Neural cell (in vitro differentiated cells): ENCODE results near the gene KRTAP4-16. TPM values are rescaled to one million over a fixed set of nuclear protein-coding genes. Genes with fewer than 3 reads are reported as not detected.
"Not testable (repeated sequence)": the region's sequence is repeated elsewhere in the genome, so short reads cannot be mapped to it uniquely, and the experiment has no call there.

ENCODE experiments used
- H2AFZ ChIP-seq: fragments of 200-600, 300-800 bp; sonication (generic), shearing (Covaris generic); 2 replicates; pipeline ENCODE4 v1.6.0; 2014; ENCODE audit warnings: low read depth, mild to moderate bottlenecking, antibody characterized with exemption, low read length, moderate library complexity
- H3F3A ChIP-seq: fragments of 200-600 bp; shearing (Covaris generic); 2 replicates; pipeline ENCODE4 v1.6.1; 2016; ENCODE audit warnings: mild to moderate bottlenecking, moderate library complexity, mixed read lengths, antibody characterized with exemption, low read length; ENCODE audit not compliant: insufficient read depth, poor library complexity, severe bottlenecking
- H3K27ac ChIP-seq: fragments of 200-600, 300-800 bp; sonication (generic), shearing (Covaris generic); 2 replicates; pipeline ENCODE4 v1.5.1; 2014; ENCODE audit warnings: mild to moderate bottlenecking, low read length, moderate library complexity
- H3K27me3 ChIP-seq: fragments of 300-800, 200-600 bp; sonication (generic), shearing (Covaris generic); 2 replicates; pipeline ENCODE4 v1.6.0; 2014; ENCODE audit warnings: mild to moderate bottlenecking, low read depth, low read length, moderate library complexity; ENCODE audit not compliant: insufficient read depth
- H3K36me3 ChIP-seq: fragments of 300-800, 200-600 bp; sonication (generic), shearing (Covaris generic); 2 replicates; pipeline ENCODE4 v1.5.1; 2014; ENCODE audit warnings: mild to moderate bottlenecking, antibody characterized with exemption, low read length, moderate library complexity; ENCODE audit not compliant: insufficient read depth
- H3K4me2 ChIP-seq: fragments of 300-800, 200-600 bp; sonication (generic), shearing (Covaris generic); 2 replicates; pipeline ENCODE4 v1.6.0; 2014; ENCODE audit warnings: mild to moderate bottlenecking, low read length
- H3K4me3 ChIP-seq: fragments of 300-800, 200-600 bp; sonication (generic), shearing (Covaris generic); 2 replicates; pipeline ENCODE4 v1.5.1; 2014; ENCODE audit warnings: mild to moderate bottlenecking, low read length, moderate library complexity
- H3K79me2 ChIP-seq: fragments of 200-600 bp; shearing (Covaris generic); replicated peaks from 2 replicates; pipeline ENCODE4 v1.6.0; 2014; ENCODE audit warnings: mild to moderate bottlenecking, low read length, moderate library complexity; ENCODE audit not compliant: insufficient read depth
- H3K9ac ChIP-seq: fragments of 300-800, 200-600 bp; sonication (generic), shearing (Covaris generic); 2 replicates; pipeline ENCODE4 v1.6.1; 2016; ENCODE audit warnings: mild to moderate bottlenecking, low read length, mixed read lengths
- H3K9me2 ChIP-seq: fragments of 200-600 bp; shearing (Covaris generic); 2 replicates; pipeline ENCODE4 v1.6.1; 2016; ENCODE audit warnings: mild to moderate bottlenecking, low read length, mixed read lengths; ENCODE audit not compliant: insufficient read depth
- H3K9me3 ChIP-seq: fragments of 200-600, 300-800 bp; sonication (generic), shearing (Covaris generic); 2 replicates; pipeline ENCODE4 v1.6.1; 2016; ENCODE audit warnings: mild to moderate bottlenecking, mixed run types, low read length, moderate library complexity, mixed read lengths
- H4K20me1 ChIP-seq: fragments of 200-600 bp; shearing (Covaris generic); 2 replicates; pipeline ENCODE4 v1.6.1; 2016; ENCODE audit warnings: mild to moderate bottlenecking, mixed run types; ENCODE audit not compliant: insufficient read depth
- EP300 ChIP-seq: fragments of 450-650 bp; conservative IDR thresholded peaks from 2 replicates; pipeline ENCODE4 v1.6.1; 2014; ENCODE audit warnings: antibody characterized with exemption, mild to moderate bottlenecking, moderate library complexity; ENCODE audit not compliant: poor library complexity, severe bottlenecking
- EZH2 ChIP-seq: fragments of 200-600, 300-800 bp; shearing (Covaris generic), sonication (generic); IDR thresholded peaks from 2 replicates; pipeline ENCODE4 v1.6.1; 2014; ENCODE audit warnings: antibody characterized with exemption, low read length, borderline replicate concordance, mild to moderate bottlenecking; ENCODE audit not compliant: insufficient read depth, poor library complexity, severe bottlenecking
- MXI1 ChIP-seq: fragments of 450-650 bp; conservative IDR thresholded peaks from 2 replicates; pipeline ENCODE4 v1.6.1; 2014; ENCODE audit warnings: antibody characterized with exemption, mild to moderate bottlenecking; ENCODE audit not compliant: poor library complexity, severe bottlenecking
- POLR2AphosphoS5 ChIP-seq: IDR thresholded peaks from 2 replicates; pipeline ENCODE4 v1.6.1; 2012
- RAD21 ChIP-seq: fragments of 450-650 bp; conservative IDR thresholded peaks from 2 replicates; pipeline ENCODE4 v1.6.1; 2014; ENCODE audit warnings: antibody characterized with exemption, mild to moderate bottlenecking, moderate library complexity
- SMC3 ChIP-seq: fragments of 450-650 bp; conservative IDR thresholded peaks from 2 replicates; pipeline ENCODE4 v1.6.1; 2014; ENCODE audit warnings: antibody characterized with exemption, mild to moderate bottlenecking, moderate library complexity; ENCODE audit not compliant: poor library complexity
- TAF1 ChIP-seq: IDR thresholded peaks from 2 replicates; pipeline ENCODE4 v1.6.1; 2012; ENCODE audit warnings: low read depth
- polyA plus RNA-seq: library from polyadenylated mRNA; depleted of rRNA; stranded (reverse); fragments of >200 nt; gene quantifications from 2 replicates; pipeline ENCODE4 v1.2.3, GENCODE V29; 2014
- TF ChIP-seq, protein P1 (sequence below): fragments of 450-650 bp; IDR thresholded peaks from 2 replicates; pipeline ENCODE4 v1.5.1; 2014; ENCODE audit warnings: antibody characterized with exemption, mild to moderate bottlenecking, moderate library complexity; ENCODE audit not compliant: poor library complexity, severe bottlenecking
- TF ChIP-seq, protein P2 (sequence below): IDR thresholded peaks from 2 replicates; pipeline ENCODE4 v1.6.1; 2012; ENCODE audit warnings: borderline replicate concordance

Gene KRTAP4-16
- polyA plus RNA-seq, 1 donor from 2014 or later = not detected

DNA sequence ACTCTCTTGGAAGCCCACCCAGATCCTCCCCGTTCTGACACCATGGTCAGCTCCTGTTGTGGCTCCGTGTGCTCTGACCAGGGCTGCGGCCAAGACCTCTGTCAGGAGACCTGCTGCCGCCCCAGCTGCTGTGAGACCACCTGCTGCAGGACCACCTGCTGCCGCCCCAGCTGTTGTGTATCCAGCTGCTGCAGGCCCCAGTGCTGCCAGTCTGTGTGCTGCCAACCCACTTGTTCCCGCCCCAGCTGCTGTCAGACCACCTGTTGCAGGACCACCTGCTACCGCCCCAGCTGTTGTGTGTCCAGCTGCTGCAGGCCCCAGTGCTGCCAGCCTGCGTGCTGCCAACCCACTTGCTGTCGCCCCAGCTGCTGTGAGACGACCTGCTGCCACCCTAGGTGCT lies 3.3 kb upstream of the KRTAP4-16 start, which contains the start of gene KRTAP4-9:
TSS of gene KRTAP4-9 (plus strand) at position 43 of the 400 bp plus-strand sequence. CDS start at position 43, 0 bp downstream.
- not testable (repeated sequence) for H3K4me2 ChIP-seq

DNA sequence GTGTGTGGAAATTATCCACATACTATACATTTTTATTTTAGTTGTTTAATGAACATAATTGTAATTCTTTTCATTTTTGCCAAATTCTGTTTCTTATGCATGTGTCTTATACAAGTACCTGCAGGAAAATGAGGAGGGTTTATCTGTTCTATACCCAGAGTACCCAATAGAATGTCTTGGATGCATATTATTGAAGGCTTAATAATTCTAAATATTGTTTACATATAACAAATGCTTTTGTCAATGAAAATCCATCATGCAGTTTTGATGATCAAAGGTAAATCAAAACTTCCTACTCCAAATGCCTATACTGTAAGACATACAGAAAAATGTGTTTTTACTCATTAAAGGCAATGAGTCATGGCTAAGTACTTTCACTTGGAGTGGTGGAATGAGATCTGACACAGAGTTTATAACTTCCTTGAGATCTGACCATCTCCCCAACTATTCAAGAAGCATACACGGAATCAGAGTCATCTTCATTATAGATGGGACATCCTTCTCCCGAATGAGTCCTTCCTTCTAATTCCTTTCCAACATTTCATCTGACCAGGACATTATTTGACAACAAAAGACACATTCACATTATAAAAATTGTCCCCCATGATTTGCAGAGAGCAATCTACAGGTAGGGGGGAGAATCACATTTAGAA lies 2.5 kb upstream of the KRTAP4-16 start:
- H2AFZ ChIP-seq, H3K4me3 ChIP-seq, H3K9me2 ChIP-seq, H3F3A ChIP-seq, H4K20me1 ChIP-seq, H3K9ac ChIP-seq, H3K36me3 ChIP-seq, H3K27me3 ChIP-seq, H3K9me3 ChIP-seq, H3K4me2 ChIP-seq, H3K79me2 ChIP-seq, H3K27ac ChIP-seq: not testable (repeated sequence)

More for the DNA sequence above, 3.3 kb upstream of the KRTAP4-16 start, which contains the start of gene KRTAP4-9:
- not testable (repeated sequence) for H4K20me1 ChIP-seq, H3K4me3 ChIP-seq, H3F3A ChIP-seq, H2AFZ ChIP-seq, H3K9me3 ChIP-seq, H3K36me3 ChIP-seq, H3K9me2 ChIP-seq, H3K79me2 ChIP-seq, H3K27ac ChIP-seq, H3K9ac ChIP-seq, H3K27me3 ChIP-seq

DNA sequence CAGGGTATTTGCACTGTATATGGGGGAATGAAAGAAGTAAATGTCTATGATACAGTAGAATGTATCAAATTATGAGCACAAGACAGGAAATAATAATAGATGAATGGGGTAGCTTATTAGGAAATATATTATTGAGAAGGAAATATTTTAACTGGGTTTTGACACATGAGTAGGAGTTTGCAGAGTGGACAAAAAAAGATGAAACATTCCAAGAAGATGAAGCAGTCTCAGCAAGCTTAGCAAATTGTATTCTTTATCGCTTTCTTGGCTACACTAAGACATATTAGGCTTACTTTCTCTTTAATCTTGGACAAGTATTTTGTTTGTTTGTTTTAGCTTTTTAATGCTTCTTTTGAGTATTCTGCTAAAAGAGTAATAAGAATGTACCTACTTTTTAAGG lies 1.9 kb upstream of the KRTAP4-16 start:
- H3K27ac ChIP-seq = no peak overlapping the region
- H3K27me3 ChIP-seq = no peaks in the 10 kb centered on the region
- H3K4me3 ChIP-seq = no peak overlapping the region
- H3F3A ChIP-seq = no peaks in the 10 kb centered on the region
- H3K9me3 ChIP-seq = no peaks in the 10 kb centered on the region
- no peak overlapping the region for H3K4me2 ChIP-seq
- no peaks in the 10 kb centered on the region for H3K79me2 ChIP-seq
- no peak for TF ChIP-seq EP300
- TF ChIP-seq MXI1 = no peak
- TF ChIP-seq RAD21 = no peak
- TF ChIP-seq EZH2 = no peak
- TF ChIP-seq SMC3 = no peak
- TF ChIP-seq POLR2AphosphoS5 = no peak
- TF ChIP-seq, protein P1, sequence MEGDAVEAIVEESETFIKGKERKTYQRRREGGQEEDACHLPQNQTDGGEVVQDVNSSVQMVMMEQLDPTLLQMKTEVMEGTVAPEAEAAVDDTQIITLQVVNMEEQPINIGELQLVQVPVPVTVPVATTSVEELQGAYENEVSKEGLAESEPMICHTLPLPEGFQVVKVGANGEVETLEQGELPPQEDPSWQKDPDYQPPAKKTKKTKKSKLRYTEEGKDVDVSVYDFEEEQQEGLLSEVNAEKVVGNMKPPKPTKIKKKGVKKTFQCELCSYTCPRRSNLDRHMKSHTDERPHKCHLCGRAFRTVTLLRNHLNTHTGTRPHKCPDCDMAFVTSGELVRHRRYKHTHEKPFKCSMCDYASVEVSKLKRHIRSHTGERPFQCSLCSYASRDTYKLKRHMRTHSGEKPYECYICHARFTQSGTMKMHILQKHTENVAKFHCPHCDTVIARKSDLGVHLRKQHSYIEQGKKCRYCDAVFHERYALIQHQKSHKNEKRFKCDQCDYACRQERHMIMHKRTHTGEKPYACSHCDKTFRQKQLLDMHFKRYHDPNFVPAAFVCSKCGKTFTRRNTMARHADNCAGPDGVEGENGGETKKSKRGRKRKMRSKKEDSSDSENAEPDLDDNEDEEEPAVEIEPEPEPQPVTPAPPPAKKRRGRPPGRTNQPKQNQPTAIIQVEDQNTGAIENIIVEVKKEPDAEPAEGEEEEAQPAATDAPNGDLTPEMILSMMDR = no peak
- no peak for TF ChIP-seq TAF1
- TF ChIP-seq, protein P2, sequence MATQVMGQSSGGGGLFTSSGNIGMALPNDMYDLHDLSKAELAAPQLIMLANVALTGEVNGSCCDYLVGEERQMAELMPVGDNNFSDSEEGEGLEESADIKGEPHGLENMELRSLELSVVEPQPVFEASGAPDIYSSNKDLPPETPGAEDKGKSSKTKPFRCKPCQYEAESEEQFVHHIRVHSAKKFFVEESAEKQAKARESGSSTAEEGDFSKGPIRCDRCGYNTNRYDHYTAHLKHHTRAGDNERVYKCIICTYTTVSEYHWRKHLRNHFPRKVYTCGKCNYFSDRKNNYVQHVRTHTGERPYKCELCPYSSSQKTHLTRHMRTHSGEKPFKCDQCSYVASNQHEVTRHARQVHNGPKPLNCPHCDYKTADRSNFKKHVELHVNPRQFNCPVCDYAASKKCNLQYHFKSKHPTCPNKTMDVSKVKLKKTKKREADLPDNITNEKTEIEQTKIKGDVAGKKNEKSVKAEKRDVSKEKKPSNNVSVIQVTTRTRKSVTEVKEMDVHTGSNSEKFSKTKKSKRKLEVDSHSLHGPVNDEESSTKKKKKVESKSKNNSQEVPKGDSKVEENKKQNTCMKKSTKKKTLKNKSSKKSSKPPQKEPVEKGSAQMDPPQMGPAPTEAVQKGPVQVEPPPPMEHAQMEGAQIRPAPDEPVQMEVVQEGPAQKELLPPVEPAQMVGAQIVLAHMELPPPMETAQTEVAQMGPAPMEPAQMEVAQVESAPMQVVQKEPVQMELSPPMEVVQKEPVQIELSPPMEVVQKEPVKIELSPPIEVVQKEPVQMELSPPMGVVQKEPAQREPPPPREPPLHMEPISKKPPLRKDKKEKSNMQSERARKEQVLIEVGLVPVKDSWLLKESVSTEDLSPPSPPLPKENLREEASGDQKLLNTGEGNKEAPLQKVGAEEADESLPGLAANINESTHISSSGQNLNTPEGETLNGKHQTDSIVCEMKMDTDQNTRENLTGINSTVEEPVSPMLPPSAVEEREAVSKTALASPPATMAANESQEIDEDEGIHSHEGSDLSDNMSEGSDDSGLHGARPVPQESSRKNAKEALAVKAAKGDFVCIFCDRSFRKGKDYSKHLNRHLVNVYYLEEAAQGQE = no peak
- no peaks in the 10 kb centered on the region for H4K20me1 ChIP-seq
- H3K9ac ChIP-seq = no peak overlapping the region
- no peaks in the 10 kb centered on the region for H3K36me3 ChIP-seq
- no peaks in the 10 kb centered on the region for H3K9me2 ChIP-seq
- no peak overlapping the region for H2AFZ ChIP-seq

DNA sequence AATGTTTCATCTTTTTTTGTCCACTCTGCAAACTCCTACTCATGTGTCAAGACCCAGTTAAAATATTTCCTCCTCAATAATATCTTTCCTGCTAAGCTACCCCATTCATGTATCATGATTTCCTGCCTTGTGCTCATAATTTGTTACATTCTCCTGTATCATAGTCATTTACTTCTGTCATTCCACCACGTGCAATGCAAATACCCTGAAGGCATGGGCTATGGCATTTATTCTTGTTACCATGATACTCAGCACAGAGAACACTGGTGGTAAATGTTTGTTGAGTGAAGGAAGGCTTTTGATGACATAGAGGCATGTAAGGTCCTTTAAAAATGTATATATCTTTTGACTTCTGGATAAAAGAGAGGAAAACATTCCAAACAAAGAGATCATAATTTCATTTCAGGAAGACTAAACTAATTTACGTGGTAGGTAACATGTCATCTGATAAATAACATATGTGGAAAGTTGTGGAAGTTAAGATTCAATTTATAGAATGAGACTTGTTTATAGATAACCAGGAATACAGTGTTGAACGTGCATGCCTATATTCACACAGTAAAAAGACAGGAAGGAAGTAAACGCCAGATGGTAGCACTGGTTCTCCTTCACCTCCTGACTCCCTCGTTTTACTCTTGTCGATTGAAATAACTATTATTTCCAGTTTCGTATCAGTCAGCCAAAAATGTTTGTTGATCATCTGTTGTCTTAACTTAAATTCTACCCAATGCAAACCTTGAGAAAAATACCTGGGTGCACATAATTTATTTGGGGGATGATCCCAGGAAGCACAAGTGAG lies 2.1 kb downstream of the KRTAP4-16 start:
- not testable (repeated sequence) for H3K9ac ChIP-seq, H3K27me3 ChIP-seq, H3K79me2 ChIP-seq, H4K20me1 ChIP-seq, H3K4me2 ChIP-seq, H3K9me3 ChIP-seq, H3F3A ChIP-seq, H3K36me3 ChIP-seq, H2AFZ ChIP-seq, H3K4me3 ChIP-seq, H3K9me2 ChIP-seq, H3K27ac ChIP-seq
